Fibroblast of peridontal ligament (primary cell): ENCODE measurements around the gene GRM4.
"Not testable (repeated sequence)": the region's sequence is repeated elsewhere in the genome, so short reads cannot be mapped to it uniquely, and the experiment has no call there.

Experiments used
- DNase-seq: peaks from one replicate; pipeline ENCODE4 v3.0.0-alpha.2; 2010; ENCODE audit errors: extremely low read depth

Gene GRM4

DNA sequence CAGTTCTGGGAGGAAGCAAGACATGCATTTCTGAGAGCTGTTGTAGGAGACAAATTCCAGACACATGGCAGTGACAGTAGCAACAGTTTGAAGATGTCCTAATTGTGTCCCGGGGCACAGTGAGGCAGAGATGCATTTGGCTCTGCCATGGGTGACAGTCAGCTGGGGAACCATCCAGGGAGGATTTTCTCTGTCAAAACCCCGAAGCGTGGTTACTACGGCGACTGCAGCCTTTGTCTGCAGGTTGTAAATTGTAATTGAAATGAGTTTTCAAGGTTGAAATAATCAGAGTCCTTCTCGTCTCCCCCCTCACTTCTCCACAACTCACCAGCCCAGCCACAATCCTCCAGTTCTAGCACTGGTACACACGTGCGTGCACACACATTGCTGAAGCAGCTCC lies 100.1 kb downstream of the GRM4 start:
- no peak for DNase-seq

GRCh38 chr6:34044945-34045595 lies 100.8 kb downstream of the GRM4 start:
- no peak for DNase-seq

GRCh38 chr6:34043359-34043758 lies 102.5 kb downstream of the GRM4 start:
- no peak for DNase-seq

DNA sequence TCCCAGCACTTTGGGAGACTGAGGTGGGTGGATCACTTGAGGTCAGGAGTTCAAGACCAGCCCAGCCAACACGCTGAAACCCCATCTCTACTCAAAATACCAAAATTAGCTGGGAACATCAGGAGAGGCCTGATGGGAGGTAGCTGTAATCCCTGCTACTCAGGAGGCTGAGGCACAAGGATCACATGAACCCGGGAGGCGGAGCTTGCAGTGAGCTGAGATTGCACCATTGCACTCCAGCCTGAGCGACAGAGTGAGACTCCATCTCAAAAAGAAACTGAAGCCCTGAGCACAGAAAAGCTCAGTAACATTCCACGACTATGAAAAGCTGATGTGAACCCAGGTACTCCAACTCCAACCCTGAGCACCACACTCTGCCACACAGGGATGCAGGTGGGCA lies 103.9 kb downstream of the GRM4 start:
- not testable (repeated sequence) for DNase-seq

GRCh38 chr6:34041385-34041784 lies 104.5 kb downstream of the GRM4 start:
- no peak for DNase-seq

DNA sequence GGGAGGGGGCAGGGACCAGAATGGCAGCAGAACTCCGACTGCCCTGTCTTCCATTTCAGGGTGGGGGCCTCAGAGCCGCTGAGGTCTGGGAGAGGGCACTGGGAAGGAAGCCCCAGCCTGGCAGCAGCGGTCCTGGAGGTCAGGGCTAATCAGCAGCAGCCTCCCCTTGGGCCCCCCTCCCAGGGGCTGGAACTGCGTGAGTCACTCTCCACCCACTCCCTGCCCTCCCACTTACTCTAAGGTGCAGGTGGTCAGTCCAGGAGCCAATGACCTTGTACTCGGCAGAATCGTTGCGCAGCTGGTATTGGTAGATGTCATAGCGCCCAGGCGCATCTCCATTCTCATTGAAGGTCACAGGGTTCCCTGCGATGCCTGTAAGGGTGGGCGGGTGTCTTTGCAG lies 105.9 kb downstream of the GRM4 start:
- no peak for DNase-seq

- DNase-seq, result no peak
Observed at GRCh38 chr6:34037151-34037550, 108.7 kb downstream of the GRM4 start.

- DNase-seq, result no peak
Observed at GRCh38 chr6:34036357-34037069, 109.4 kb downstream of the GRM4 start.

GRCh38 chr6:34035704-34036356 lies 110.1 kb downstream of the GRM4 start:
- DNase-seq, result no peak

DNA sequence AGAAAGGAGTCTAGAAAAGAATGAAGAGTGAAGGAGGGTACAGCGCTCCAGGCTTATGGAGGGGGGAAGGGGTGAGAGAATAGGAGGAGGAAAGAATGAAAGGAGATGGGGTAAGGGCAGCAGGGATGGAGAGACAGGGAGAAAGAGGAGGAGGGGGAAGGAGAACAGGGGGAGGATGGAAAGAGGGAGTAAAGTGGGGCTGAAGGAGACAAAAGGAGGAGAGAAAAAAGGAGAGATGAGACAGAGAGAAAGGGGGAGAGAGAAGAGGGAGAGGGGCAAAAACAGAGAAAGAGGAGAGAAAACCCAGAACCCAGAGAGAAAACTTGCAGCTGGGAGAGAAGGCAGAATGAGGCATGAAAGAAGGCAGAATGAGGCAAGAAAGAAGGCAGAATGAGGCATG lies 110.7 kb downstream of the GRM4 start:
- no peak for DNase-seq

- no peak for DNase-seq
Observed at GRCh38 chr6:34032856-34033255, 113.0 kb downstream of the GRM4 start.

DNA sequence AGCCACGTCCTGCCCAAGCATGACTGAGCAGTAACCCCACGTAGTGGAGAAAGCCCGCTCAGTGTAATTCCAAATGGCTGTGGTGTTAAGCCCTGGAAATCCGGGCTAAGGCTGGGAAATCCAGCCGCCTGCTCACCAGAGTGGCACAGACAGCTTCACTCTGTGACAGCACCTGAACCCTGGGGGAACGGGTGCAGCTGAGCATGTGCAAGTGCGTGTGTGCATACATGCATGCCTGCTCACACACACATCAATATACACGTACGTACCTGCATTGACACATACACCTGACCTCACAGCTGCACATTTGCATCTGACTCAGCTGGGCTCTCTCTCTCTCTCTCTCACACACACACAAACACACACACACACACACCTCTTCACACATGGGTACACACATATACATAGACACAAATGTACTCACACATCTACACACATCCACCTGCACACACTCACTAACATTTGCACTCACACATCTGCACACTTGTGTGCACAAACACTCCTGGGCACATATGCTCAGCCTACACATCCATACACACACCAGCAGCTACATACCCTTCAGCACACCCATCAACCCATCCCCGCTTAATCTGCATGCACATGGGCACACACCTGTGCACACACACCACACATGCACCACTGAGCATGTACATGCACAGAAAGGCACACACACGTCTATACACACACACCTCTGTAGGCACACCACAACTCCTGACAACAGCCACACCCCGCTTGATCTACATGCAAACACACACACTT lies 114.1 kb downstream of the GRM4 start:
- DNase-seq, result no peak

DNA sequence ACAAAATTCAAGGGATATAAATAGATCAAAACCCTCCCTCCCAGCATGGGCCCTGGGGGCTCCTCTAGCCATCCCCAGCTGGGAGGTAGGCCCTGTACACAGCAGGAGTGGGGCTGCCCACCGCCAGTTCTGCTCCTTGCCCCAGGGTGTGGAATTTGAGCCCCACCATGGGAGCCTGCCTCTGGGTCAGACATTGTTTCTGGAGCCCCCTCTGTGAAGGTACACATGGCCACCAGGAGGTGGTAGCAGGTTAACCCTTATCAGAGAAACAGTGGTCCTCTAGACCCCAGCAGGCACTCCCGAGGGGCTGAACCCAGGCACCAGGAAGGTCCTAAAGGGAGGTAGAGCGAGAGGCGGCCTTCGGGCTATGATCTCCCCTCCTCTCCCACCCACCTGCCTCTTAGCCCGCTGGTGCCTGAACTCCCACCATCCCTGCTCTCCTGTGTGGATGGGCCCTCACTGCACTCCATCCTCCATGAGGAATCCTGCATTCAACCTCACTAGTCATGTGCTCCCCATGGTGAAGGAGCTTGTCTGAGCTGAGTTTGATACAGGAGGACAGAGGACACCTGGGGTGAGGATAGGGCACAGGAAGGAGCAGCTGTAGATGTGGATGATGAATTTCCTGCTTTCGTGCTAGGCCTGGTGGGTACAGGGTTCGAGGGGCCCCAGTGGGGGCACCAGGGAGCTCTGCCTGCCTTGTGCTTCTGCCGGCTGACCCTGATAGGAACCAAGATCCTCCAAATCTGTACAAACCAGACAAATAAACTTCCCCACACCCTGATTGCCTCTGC lies 114.9 kb downstream of the GRM4 start:
- no peak for DNase-seq

GRCh38 chr6:34029489-34030280 lies 116.2 kb downstream of the GRM4 start:
- DNase-seq, result no peak

GRCh38 chr6:34028691-34029360 lies 117.1 kb downstream of the GRM4 start:
- no peak for DNase-seq

GRCh38 chr6:34027939-34028441 lies 117.9 kb downstream of the GRM4 start:
- no peak for DNase-seq

DNA sequence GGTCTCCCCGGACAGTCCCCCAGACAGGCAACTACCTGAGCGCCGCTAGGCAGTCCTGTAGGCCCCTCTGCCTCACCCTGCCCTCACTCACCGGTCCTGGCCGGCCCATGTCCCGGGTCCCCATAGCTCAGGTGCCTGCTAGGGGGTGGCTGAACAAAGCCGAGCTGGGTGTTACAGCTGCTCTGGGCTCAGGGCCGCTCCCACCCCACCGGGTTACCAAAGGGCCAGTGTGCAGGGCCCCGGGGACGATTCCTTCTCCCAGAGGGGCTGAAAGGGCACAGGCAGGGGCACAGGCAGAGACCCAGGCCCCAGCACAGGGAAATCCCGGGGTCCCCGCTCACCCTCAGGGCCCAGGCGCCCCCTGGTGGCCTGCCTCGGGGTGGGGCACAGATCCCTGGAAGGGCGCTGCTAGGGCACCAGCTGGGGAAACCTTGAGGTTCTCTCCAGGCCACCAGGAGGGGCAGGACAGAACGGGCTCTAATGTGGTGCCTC lies 118.4 kb downstream of the GRM4 start:
- DNase-seq, result peak; percentile 7

DNA sequence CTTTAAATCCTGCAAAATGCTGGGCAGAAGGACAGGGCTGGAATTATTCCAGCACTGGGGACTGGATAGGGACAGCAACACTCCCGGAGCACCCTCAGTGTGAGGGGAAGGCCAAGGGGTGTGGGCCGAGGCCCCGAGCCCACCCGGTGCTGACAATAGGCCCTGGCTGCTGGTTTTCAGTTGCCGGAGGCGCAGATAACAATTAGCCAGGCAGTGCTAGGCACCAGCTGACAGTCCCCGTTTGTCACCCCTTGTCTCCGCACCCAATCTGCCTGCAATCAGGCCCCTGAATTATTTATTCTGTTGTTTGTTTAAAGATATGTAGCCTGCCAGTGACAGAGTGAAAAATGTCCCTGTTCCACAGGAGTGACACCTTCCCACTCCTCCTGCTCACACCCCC lies 120.0 kb downstream of the GRM4 start:
- no peak for DNase-seq

- no peak for DNase-seq
Observed at GRCh38 chr6:34025112-34025807, 120.6 kb downstream of the GRM4 start.
